ENCODE measurements around the gene PIGZ. TPM values are rescaled to one million over a fixed set of nuclear protein-coding genes. Genes with fewer than 3 reads are reported as not detected.

The PIGZ gene
- 1 to 10 TPM in 1 of 2 experiments, under 1 TPM in 1; 0.81 to 1.9 TPM for total RNA-seq

DNA sequence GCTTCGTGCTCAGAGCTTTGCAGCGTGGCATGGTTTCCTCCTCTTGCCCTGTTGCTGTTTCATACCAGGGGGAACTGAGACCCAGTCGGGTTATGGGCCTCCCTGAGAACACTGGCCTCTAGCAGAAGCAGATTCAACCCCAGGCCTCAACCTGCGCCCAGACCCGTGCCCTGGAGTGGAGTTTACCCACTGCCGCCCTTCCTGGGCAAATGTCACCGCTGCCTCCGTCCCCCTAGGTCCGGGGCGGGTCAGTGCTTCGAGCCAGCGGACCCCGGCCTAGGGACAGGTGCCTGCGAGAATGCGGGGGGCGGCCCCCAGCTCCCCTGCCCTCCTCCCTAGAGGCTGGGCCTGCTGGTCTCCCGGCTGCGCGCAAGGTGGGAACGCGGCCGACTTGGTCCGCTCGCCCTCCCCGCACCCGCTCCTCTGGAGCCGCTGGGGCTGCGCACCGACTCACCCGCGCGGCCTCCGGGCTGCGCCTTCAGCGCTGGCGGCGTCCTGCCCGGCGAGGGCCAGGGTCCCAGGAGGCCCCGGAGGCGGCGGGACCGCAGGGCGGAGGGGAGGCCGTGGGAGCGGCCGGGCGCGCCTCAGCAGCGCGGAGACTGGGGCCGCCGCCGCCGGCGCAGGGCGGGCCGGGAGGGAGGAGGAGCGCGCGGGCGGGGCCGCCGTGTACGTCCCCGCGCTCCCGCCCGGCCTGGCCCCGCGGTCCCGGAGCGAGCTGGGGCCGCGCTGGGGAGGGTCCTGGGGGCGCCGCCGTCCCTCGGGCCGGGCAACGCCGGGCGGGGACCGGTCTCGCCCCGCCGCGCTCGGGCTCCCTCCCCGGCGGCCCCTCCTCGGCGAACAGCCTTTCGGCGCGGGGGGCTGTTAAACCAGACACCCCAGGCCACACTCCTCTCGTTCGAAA lies at the start of gene PIGZ:
Gene PIGZ, minus strand, starts transcription at position 601 of the 901 bp plus-strand sequence. CDS start 16,802 bp downstream, outside the sequence.
- Mint-ChIP-seq H3K27me3 (ENCODE audit: low read depth) (peaks cover 16% of the 10 kb centered on the region), H3K4me1 (ENCODE audit: low read depth) (peaks cover 14% of the 10 kb centered on the region), H3K27ac (peak within 1 kb of the TSS; percentile 83), H3K4me3 (peak within 1 kb of the TSS; percentile 78), H3K36me3 (ENCODE audit: low read depth) (peaks cover 10% of the 10 kb centered on the region), H3K9me3 (ENCODE audit: insufficient read depth) (no peaks in the 10 kb centered on the region)
- POLR2A ChIA-PET = interaction anchor here (1.0 to 2.1 kb wide), 2 partner anchors 26 to 370 kb away, joined by 5 to 11 read pairs; partner anchors contain the start of gene NCBP2
- ATAC-seq = peak; percentile 77
- CTCF ChIA-PET = interaction anchor here (1.2 to 1.6 kb wide), 3 partner anchors 10 to 74 kb away, joined by 4 read pairs; no protein-coding TSS in a partner anchor
- peak; percentile 44 for DNase-seq

DNA sequence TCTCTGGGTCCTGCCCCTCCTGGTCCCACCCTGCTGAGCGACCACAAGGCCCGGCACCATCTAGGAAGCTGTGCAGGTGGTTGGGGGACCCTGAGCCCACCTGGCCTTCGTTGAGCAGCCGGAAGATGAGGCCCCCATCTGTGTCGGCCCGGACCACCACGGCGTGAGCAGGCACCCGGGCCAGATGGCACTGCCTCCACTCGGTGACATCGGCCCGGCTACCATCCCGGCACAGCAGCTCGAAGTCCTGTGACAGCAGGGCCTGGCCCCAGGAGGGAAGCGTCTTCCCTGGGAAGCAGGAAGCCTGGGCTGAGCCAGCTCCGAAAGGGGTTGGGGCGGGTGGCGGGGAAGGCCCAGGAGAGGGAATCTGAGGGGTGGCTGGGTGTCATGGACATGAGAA lies 48.4 kb upstream of the PIGZ start:
- no peak overlapping the region for H3K27ac Mint-ChIP-seq
- H3K36me3 Mint-ChIP-seq (ENCODE audit: low read depth) = no peaks in the 10 kb centered on the region
- H3K4me3 Mint-ChIP-seq = no peak overlapping the region
- POLR2A ChIA-PET = interaction anchor here (0.8 kb wide), 1 partner anchor 74 kb away, joined by 3 read pairs; no protein-coding TSS in a partner anchor
- H3K4me1 Mint-ChIP-seq (ENCODE audit: low read depth) = no peaks in the 10 kb centered on the region
- ATAC-seq = no peak
- no peaks in the 10 kb centered on the region for H3K9me3 Mint-ChIP-seq (ENCODE audit: insufficient read depth)
- CTCF ChIA-PET = interaction anchor here (0.8 kb wide), 1 partner anchor 13 kb away, joined by 3 read pairs; no protein-coding TSS in a partner anchor
- DNase-seq = no peak
- H3K27me3 Mint-ChIP-seq (ENCODE audit: low read depth) = peaks cover 3% of the 10 kb centered on the region

DNA sequence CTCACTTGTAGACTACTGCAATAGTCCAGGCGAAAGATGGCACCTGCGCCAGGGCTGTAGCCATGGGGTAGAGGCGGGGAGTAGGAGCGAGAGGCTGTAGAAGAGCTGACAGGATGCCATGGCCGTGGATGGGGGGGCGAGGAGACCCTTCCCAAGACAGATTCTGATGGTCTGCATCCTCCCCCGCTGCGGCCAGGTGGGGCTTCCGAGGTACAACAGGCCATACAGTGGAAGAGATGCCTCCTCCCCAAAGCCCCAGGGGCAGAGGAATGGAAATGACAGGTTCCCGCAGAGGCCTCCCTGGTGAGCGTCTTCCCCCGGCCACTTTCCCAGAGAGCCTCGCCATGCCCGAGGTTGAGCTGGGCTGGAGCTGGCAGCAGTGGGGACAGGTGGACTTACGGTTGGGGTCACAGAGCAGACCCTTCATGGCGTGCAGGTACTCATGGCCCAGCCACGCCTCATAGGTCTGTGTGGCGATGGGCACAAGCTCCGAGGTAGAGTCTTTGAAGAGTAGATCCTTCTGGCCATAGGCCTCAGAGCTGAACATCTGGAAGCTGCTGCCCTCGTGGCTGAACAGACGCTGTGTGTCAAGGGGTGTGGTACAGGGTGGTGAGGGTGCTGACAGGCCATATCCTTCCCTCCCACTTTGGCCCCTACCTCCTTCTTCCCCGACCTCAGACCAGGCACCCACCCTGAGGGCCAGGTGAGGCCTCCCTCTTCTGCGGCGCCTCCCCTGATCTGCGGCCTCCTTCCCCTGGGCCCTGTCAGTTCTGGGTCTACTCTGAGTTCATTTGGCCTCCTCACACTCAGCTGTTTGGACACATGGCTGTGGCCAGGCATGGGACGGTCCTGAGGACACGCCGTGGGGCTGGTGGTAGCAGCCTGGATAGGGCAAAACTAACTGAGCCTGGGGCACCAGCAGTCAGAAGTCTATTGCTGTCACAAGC lies 47.4 kb upstream of the PIGZ start:
- DNase-seq = no peak

GRCh38 chr3:197014942-197015575 lies 46.4 kb upstream of the PIGZ start:
- Mint-ChIP-seq H3K36me3 (ENCODE audit: low read depth) (no peaks in the 10 kb centered on the region), H3K4me1 (ENCODE audit: low read depth) (no peaks in the 10 kb centered on the region), H3K9me3 (ENCODE audit: insufficient read depth) (no peaks in the 10 kb centered on the region), H3K27ac (no peak overlapping the region), H3K4me3 (no peak overlapping the region), H3K27me3 (ENCODE audit: low read depth) (peaks cover 3% of the 10 kb centered on the region)
- no peak for ATAC-seq
- CTCF ChIA-PET = no interaction called here
- no peak for DNase-seq
- POLR2A ChIA-PET = no interaction called here

More for the DNA sequence above, 47.4 kb upstream of the PIGZ start:
- ATAC-seq = no peak
- ChIA-PET POLR2A (interaction anchor here (0.8 kb wide), 1 partner anchor 75 kb away, joined by 3 read pairs; no protein-coding TSS in a partner anchor), CTCF (no interaction called here)
- no peak overlapping the region for H3K27ac Mint-ChIP-seq
- no peaks in the 10 kb centered on the region for H3K36me3 Mint-ChIP-seq (ENCODE audit: low read depth)
- H3K9me3 Mint-ChIP-seq (ENCODE audit: insufficient read depth) = no peaks in the 10 kb centered on the region
- no peaks in the 10 kb centered on the region for H3K4me1 Mint-ChIP-seq (ENCODE audit: low read depth)
- peaks cover 3% of the 10 kb centered on the region for H3K27me3 Mint-ChIP-seq (ENCODE audit: low read depth)
- no peak overlapping the region for H3K4me3 Mint-ChIP-seq

- Mint-ChIP-seq H3K27ac (no peak overlapping the region), H3K27me3 (ENCODE audit: low read depth) (no peaks in the 10 kb centered on the region), H3K4me1 (ENCODE audit: low read depth) (no peaks in the 10 kb centered on the region), H3K9me3 (ENCODE audit: insufficient read depth) (no peaks in the 10 kb centered on the region), H3K4me3 (no peak overlapping the region), H3K36me3 (ENCODE audit: low read depth) (no peaks in the 10 kb centered on the region)
- ChIA-PET CTCF (no interaction called here), POLR2A (no interaction called here)
- ATAC-seq (no peak), DNase-seq (no peak)
Observed at GRCh38 chr3:197014024-197014423, 45.4 kb upstream of the PIGZ start.

DNA sequence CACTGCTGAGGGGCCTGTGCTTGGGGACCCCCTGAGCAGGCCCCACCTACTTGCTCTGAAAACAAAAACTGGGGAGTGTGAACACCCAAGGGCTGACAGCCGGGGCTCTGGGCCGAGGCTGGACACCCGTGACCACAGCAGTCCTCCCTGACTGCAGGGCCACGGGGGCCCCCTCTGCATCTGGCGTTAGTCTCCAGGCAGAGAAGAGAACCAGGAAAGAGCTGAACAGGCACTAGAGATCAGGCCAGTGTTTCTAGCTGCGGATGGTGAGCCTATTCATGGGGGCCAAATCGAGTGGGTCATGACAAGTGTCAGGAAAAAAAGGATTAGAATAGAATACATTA lies 43.9 kb upstream of the PIGZ start:
- DNase-seq (no peak), ATAC-seq (no peak)
- no peak overlapping the region for H3K27ac Mint-ChIP-seq
- H3K4me1 Mint-ChIP-seq (ENCODE audit: low read depth) = no peaks in the 10 kb centered on the region
- CTCF ChIA-PET = no interaction called here
- no peaks in the 10 kb centered on the region for H3K36me3 Mint-ChIP-seq (ENCODE audit: low read depth)
- POLR2A ChIA-PET = no interaction called here
- no peaks in the 10 kb centered on the region for H3K27me3 Mint-ChIP-seq (ENCODE audit: low read depth)
- no peak overlapping the region for H3K4me3 Mint-ChIP-seq
- H3K9me3 Mint-ChIP-seq (ENCODE audit: insufficient read depth) = no peaks in the 10 kb centered on the region

DNA sequence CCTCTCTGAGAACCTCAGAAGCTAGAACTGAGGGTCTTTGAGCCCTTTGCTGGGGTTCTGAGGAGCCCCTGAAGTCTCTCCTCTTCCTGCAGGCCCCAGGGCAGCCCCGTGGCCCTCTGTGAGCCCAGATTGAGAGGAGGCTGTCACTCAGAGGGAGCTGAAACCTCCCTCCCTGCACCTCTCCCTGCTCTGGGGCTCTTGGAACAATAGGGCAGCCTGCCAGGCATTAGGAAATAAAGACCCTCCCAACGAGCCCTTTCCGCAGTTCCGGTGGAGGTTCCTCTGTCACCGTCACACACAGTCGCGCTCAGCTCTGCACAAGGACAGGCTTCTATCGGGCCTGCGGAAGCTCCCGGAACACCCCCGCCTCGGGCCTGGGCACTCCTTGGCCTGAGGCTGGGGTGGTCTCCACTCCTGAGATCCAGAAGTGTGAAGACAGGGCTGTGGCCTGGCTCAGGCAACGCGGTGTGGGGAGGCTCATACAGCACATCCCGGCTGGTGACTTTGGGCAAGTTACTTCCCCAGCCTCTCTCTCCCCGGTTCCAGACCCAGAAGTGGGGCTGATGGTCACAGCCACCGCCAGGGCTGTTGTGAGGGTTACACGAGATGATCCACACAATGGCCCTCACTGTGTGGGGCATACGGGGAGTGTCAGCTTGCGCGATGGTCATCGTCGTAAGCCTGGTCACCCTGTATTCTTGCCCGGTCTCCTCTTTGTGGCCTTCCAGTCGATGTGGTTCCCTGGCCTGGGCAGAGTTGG lies 43.3 kb upstream of the PIGZ start:
- CTCF ChIA-PET = no interaction called here
- no peaks in the 10 kb centered on the region for H3K4me1 Mint-ChIP-seq (ENCODE audit: low read depth)
- DNase-seq (no peak), ATAC-seq (no peak)
- no peaks in the 10 kb centered on the region for H3K36me3 Mint-ChIP-seq (ENCODE audit: low read depth)
- H3K9me3 Mint-ChIP-seq (ENCODE audit: insufficient read depth) = no peaks in the 10 kb centered on the region
- H3K27me3 Mint-ChIP-seq (ENCODE audit: low read depth) = no peaks in the 10 kb centered on the region
- H3K27ac Mint-ChIP-seq = no peak overlapping the region
- POLR2A ChIA-PET = no interaction called here
- H3K4me3 Mint-ChIP-seq = no peak overlapping the region

DNA sequence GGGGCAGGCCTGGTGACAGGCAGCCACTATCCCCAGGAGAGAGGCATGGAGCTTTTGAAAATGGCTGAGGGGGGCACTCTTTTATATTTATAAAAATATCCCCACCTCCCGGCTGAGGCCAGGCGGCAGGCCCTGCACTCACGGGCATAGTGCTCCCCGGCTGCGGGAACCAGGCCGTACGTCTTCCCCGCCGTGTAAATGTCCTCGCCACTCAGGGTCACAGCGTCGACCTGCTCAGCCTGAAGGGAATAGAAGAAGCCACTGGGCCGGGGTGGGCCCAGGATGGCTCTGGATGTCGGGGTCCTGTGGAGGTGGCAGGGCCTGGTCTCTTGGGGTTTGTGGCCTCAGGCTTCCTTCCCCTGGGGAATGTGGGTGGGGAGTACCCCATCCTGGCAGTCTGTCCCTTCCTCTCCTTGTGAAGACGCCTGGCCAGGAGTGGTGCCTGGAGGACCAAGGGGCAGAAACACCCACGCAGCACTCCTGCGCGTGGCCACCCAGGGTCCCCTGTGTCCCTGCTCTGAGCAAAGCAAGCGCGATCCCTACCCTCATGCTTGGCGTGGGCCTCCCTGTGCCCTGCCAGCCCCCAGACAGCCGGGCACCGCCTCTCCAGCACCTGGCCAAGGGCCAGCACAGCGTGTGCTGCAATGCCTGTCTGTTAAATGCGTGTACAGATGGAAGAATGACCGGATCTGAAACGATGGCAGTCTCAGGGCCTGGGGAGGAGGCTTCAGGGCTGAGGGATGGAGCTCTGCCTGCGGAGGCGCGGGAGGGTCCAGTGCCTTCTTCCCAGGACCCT lies 42.1 kb upstream of the PIGZ start:
- Mint-ChIP-seq H3K4me1 (ENCODE audit: low read depth) (no peaks in the 10 kb centered on the region), H3K4me3 (no peak overlapping the region), H3K27me3 (ENCODE audit: low read depth) (no peaks in the 10 kb centered on the region), H3K9me3 (ENCODE audit: insufficient read depth) (no peaks in the 10 kb centered on the region), H3K36me3 (ENCODE audit: low read depth) (no peaks in the 10 kb centered on the region), H3K27ac (no peak overlapping the region)
- ATAC-seq (no peak), DNase-seq (no peak)
- CTCF ChIA-PET = no interaction called here
- POLR2A ChIA-PET = no interaction called here

DNA sequence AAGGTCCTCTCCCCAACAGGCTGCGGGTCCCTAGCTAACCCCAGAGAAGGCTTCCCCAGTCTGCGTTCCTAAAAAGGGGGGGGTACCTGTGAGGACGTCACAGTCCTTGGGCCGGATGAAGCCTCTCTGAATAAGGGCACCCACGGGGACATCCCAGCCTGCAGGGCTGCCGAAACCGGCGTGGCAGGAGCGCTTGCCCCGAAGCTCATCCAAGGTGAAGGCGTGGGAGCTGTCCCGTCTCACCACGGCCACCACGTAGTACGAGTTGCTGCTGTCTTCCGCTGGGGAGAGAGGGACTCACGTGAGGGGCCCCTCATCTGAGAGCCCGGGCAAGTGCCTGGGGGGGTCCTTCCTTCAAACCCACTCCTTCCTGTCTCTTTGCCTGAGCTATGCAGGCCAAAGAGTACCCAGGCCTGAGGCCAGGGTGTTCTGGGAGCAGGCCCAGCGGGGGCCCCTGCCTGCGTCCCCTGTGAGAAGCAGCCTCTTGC lies 40.9 kb upstream of the PIGZ start:
- ATAC-seq = no peak
- H3K36me3 Mint-ChIP-seq (ENCODE audit: low read depth) = no peaks in the 10 kb centered on the region
- ChIA-PET CTCF (no interaction called here), POLR2A (no interaction called here)
- no peak for DNase-seq
- no peak overlapping the region for H3K27ac Mint-ChIP-seq
- no peak overlapping the region for H3K4me3 Mint-ChIP-seq
- peaks cover under 1% of the 10 kb centered on the region for H3K4me1 Mint-ChIP-seq (ENCODE audit: low read depth)
- H3K9me3 Mint-ChIP-seq (ENCODE audit: insufficient read depth) = no peaks in the 10 kb centered on the region
- peaks cover 2% of the 10 kb centered on the region for H3K27me3 Mint-ChIP-seq (ENCODE audit: low read depth)

- no peaks in the 10 kb centered on the region for H3K9me3 Mint-ChIP-seq (ENCODE audit: insufficient read depth)
- H3K4me3 Mint-ChIP-seq = no peak overlapping the region
- ChIA-PET POLR2A (no interaction called here), CTCF (no interaction called here)
- peaks cover 2% of the 10 kb centered on the region for H3K27me3 Mint-ChIP-seq (ENCODE audit: low read depth)
- DNase-seq = no peak
- no peak for ATAC-seq
- no peak overlapping the region for H3K27ac Mint-ChIP-seq
- peaks cover 9% of the 10 kb centered on the region for H3K4me1 Mint-ChIP-seq (ENCODE audit: low read depth)
- no peaks in the 10 kb centered on the region for H3K36me3 Mint-ChIP-seq (ENCODE audit: low read depth)
Observed at GRCh38 chr3:197008436-197009209, 40.0 kb upstream of the PIGZ start.
